ENCODE data around the gene PTPRR. TPM values are rescaled to one million over a fixed set of nuclear protein-coding genes. Genes with fewer than 3 reads are reported as not detected.

The PTPRR gene
- total and polyA plus RNA-seq, 2 donors (not counting 1 experiment from before 2014, with no cell fraction given): not detected

- no peaks in the 10 kb centered on the region for H3K4me1 ChIP-seq (ENCODE audit: control insufficient read depth in 2 of 2, insufficient read depth in 2 of 2, low read length in 2 of 2)
- POLR2A ChIA-PET: no interaction called here
- DNase-seq: no peak
- no peak for ATAC-seq (ENCODE audit: low read depth)
- H3K9ac ChIP-seq (ENCODE audit: low read length): no peak overlapping the region
- H4K20me1 ChIP-seq (ENCODE audit: control insufficient read depth, insufficient read depth, low read length, poor library complexity, severe bottlenecking): no peaks in the 10 kb centered on the region
- no peaks in the 10 kb centered on the region for H3K9me3 ChIP-seq (ENCODE audit: control extremely low read depth in 1 of 3, control insufficient read depth in 2 of 3, insufficient read depth in 1 of 3, low read length in 2 of 3)
- no peak overlapping the region for H3K27ac ChIP-seq (ENCODE audit: low read length in 2 of 2)
- Mint-ChIP-seq H3K4me3 (no peak overlapping the region), H3K27ac (no peak overlapping the region), H3K27me3 (peaks cover 17% of the 10 kb centered on the region), H3K9me3 (ENCODE audit: insufficient read depth) (no peaks in the 10 kb centered on the region), H3K4me1 (no peaks in the 10 kb centered on the region)
- H3K36me3 ChIP-seq (replicated peaks in 1 of 2; ENCODE audit: control extremely low read depth in 1 of 2, control insufficient read depth in 1 of 2, extremely low read depth in 1 of 2, insufficient read depth in 2 of 2, low read length in 1 of 2): no peaks in the 10 kb centered on the region
- CTCF ChIA-PET: no interaction called here
- intact Hi-C loops (cut with micrococcal nuclease): no loop called here
- H3K27me3 ChIP-seq (replicated peaks in 1 of 4; ENCODE audit: control extremely low read depth in 1 of 4, control insufficient read depth in 3 of 4, insufficient read depth in 4 of 4, low read length in 3 of 4): peaks cover 0 to 7% (median 0%) of the 10 kb centered on the region in 4 experiments
- no CpG with 5 or more reads among the region's 2 CpGs for WGBS (ENCODE audit: insufficient coverage)
- no peaks in the 10 kb centered on the region for H3K79me2 ChIP-seq (ENCODE audit: control insufficient read depth, insufficient read depth, low read length)
- H2AFZ ChIP-seq (ENCODE audit: insufficient read depth, low read depth, low read length, poor library complexity, severe bottlenecking): no peak overlapping the region
- TF ChIP-seq, protein P1, sequence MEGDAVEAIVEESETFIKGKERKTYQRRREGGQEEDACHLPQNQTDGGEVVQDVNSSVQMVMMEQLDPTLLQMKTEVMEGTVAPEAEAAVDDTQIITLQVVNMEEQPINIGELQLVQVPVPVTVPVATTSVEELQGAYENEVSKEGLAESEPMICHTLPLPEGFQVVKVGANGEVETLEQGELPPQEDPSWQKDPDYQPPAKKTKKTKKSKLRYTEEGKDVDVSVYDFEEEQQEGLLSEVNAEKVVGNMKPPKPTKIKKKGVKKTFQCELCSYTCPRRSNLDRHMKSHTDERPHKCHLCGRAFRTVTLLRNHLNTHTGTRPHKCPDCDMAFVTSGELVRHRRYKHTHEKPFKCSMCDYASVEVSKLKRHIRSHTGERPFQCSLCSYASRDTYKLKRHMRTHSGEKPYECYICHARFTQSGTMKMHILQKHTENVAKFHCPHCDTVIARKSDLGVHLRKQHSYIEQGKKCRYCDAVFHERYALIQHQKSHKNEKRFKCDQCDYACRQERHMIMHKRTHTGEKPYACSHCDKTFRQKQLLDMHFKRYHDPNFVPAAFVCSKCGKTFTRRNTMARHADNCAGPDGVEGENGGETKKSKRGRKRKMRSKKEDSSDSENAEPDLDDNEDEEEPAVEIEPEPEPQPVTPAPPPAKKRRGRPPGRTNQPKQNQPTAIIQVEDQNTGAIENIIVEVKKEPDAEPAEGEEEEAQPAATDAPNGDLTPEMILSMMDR (IDR thresholded peaks at IDR 0.05): no peak
- TF ChIP-seq EZH2 (IDR thresholded peaks at IDR 0.05; ENCODE audit: borderline replicate concordance, insufficient read depth, low read depth, low read length, poor library complexity, severe bottlenecking): no peak
- no peak overlapping the region for H3K4me2 ChIP-seq (replicated peaks; ENCODE audit: low read depth, low read length, poor library complexity, severe bottlenecking)
- H3K4me3 ChIP-seq (ENCODE audit: control extremely low read depth in 1 of 5, extremely low read depth in 1 of 5, insufficient read depth in 1 of 5, low read depth in 2 of 5, low read length in 4 of 5): no peak overlapping the region
Measured at GRCh38 chr12:70756791-70757190, 163.7 kb downstream of the PTPRR start.

- no peaks in the 10 kb centered on the region for H3K4me1 Mint-ChIP-seq
- Histone ChIP-seq H4K20me1 (ENCODE audit: control insufficient read depth, insufficient read depth, low read length, poor library complexity, severe bottlenecking) (no peaks in the 10 kb centered on the region), H3K9me3 (ENCODE audit: control extremely low read depth in 1 of 3, control insufficient read depth in 2 of 3, insufficient read depth in 1 of 3, low read length in 2 of 3) (no peaks in the 10 kb centered on the region), H3K9ac (ENCODE audit: low read length) (no peak overlapping the region), H3K4me3 (ENCODE audit: control extremely low read depth in 1 of 5, extremely low read depth in 1 of 5, insufficient read depth in 1 of 5, low read depth in 2 of 5, low read length in 4 of 5) (no peak overlapping the region), H3K36me3 (replicated peaks in 1 of 2; ENCODE audit: control extremely low read depth in 1 of 2, control insufficient read depth in 1 of 2, extremely low read depth in 1 of 2, insufficient read depth in 2 of 2, low read length in 1 of 2) (no peaks in the 10 kb centered on the region), H3K4me1 (ENCODE audit: control insufficient read depth in 2 of 2, insufficient read depth in 2 of 2, low read length in 2 of 2) (no peaks in the 10 kb centered on the region), H3K79me2 (ENCODE audit: control insufficient read depth, insufficient read depth, low read length) (no peaks in the 10 kb centered on the region), H3K27ac (ENCODE audit: low read length in 2 of 2) (no peak overlapping the region), H2AFZ (ENCODE audit: insufficient read depth, low read depth, low read length, poor library complexity, severe bottlenecking) (no peak overlapping the region), H3K4me2 (replicated peaks; ENCODE audit: low read depth, low read length, poor library complexity, severe bottlenecking) (no peak overlapping the region), H3K27me3 (replicated peaks in 1 of 4; ENCODE audit: control extremely low read depth in 1 of 4, control insufficient read depth in 3 of 4, insufficient read depth in 4 of 4, low read length in 3 of 4) (peaks cover 0 to 7% (median 0%) of the 10 kb centered on the region in 4 experiments)
- peaks cover 20% of the 10 kb centered on the region for H3K27me3 Mint-ChIP-seq
- H3K9me3 Mint-ChIP-seq (ENCODE audit: insufficient read depth): no peaks in the 10 kb centered on the region
- H3K4me3 Mint-ChIP-seq: no peak overlapping the region
- intact Hi-C loops (cut with micrococcal nuclease): no loop called here
- TF ChIP-seq EZH2 (IDR thresholded peaks at IDR 0.05; ENCODE audit: borderline replicate concordance, insufficient read depth, low read depth, low read length, poor library complexity, severe bottlenecking): no peak
- TF ChIP-seq, protein P1 (IDR thresholded peaks at IDR 0.05): no peak
- no CpG with 5 or more reads among the region's 2 CpGs for WGBS (ENCODE audit: insufficient coverage)
- DNase-seq: no peak
- ChIA-PET CTCF (no interaction called here), POLR2A (no interaction called here)
- no peak overlapping the region for H3K27ac Mint-ChIP-seq
- ATAC-seq (ENCODE audit: low read depth): no peak
Measured at GRCh38 chr12:70756118-70756517, 164.4 kb downstream of the PTPRR start.

Data from B cell (primary cell).